Activated T-helper 17 cell treated with anti-CD3 and anti-CD28 coated beads, Interleukin-2, amount 50 U/mL, for 72 hours (primary cell): ENCODE data around the gene TGFA. TPM values are rescaled to one million over a fixed set of nuclear protein-coding genes. Genes with fewer than 3 reads are reported as not detected.

Experiments used
- ATAC-seq: fragments of 150-1000 bp; cut with Tn5 transposase; replicated peaks from 2 replicates; pipeline ENCODE4 v1.10.0; 2021; ENCODE audit warnings: mild to moderate bottlenecking, moderate library complexity
- H3K27ac Mint-ChIP-seq: one replicate; pipeline ENCODE4 v1.8.0; 2022; ENCODE audit warnings: mixed read lengths
- H3K27me3 Mint-ChIP-seq: one replicate; pipeline ENCODE4 v1.8.0; 2022; ENCODE audit warnings: mixed read lengths
- H3K36me3 Mint-ChIP-seq: one replicate; pipeline ENCODE4 v1.8.0; 2022; ENCODE audit warnings: low read depth, mild to moderate bottlenecking, mixed read lengths
- H3K4me1 Mint-ChIP-seq: one replicate; pipeline ENCODE4 v1.8.0; 2022; ENCODE audit warnings: mixed read lengths
- H3K4me3 Mint-ChIP-seq: one replicate; pipeline ENCODE4 v1.8.0; 2022; ENCODE audit warnings: mild to moderate bottlenecking, mixed read lengths
- H3K9me3 Mint-ChIP-seq: one replicate; pipeline ENCODE4 v1.8.0; 2022; ENCODE audit warnings: mixed read lengths
- total RNA-seq, 2 donors: library from RNA; stranded (reverse); gene quantifications; one replicate each; pipeline ENCODE4 v1.2.3, GENCODE V29; 2022

Gene TGFA
- total RNA-seq, 2 donors from 2014 or later = 0.26 to 0.69 TPM

DNA sequence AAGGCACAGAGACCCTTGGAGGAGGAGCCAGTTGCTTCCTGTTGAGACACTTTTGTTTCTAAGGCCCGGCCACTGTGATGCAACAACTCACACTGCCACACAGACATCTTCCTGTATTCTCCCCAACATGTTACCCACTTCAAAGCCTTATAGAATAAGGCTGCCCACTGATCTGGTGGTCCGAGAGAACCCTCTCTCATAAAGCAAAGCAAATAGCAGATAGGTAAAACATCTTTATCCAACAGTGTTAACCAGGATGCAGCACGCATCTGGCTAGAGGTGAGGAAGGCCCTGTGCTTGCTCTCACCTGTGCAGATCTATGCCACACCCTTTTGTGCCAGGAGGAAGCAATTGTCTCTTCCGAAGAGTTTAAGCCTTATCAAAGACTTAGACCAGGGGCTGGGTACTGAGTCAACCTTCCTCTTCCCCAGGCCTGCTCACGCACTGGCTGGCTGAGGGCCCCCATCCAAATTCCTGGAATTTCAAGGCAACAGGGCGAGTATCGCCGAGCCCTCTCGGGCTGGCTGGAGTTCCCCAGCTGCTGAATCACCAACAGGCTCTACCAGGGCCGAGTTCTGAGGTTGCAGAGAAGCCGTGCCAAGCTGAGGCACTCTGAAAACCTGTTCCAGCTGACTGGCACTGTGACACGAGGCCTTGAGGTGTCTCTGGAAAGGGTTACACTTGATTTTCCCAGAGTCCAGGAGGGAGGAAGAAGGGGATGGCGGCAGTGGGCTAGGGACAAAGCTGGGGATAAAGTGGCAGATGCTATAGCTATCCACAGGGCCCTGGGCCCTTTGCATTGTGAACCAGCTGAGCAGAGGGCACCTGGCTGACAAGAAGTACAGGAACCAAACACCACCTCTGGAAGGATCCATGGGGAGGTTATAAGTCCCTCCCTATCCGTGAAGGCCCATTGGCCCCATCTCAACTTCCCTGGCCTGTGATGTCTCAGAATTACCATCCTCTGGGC, 29.3 kb downstream of the TGFA start:
- Mint-ChIP-seq H3K9me3 (no peaks in the 10 kb centered on the region), H3K4me1 (peaks cover 11% of the 10 kb centered on the region), H3K27ac (peak overlapping the region; percentile 77), H3K4me3 (peak overlapping the region; percentile 46), H3K27me3 (peaks cover 2% of the 10 kb centered on the region), H3K36me3 (no peaks in the 10 kb centered on the region)
- peak; percentile 86 for ATAC-seq

GRCh38 chr2:70523672-70523995, 30.0 kb downstream of the TGFA start:
- Mint-ChIP-seq H3K27ac (peak overlapping the region; percentile 77), H3K27me3 (no peaks in the 10 kb centered on the region), H3K4me1 (peaks cover 11% of the 10 kb centered on the region), H3K36me3 (no peaks in the 10 kb centered on the region), H3K4me3 (peak overlapping the region; percentile 46), H3K9me3 (no peaks in the 10 kb centered on the region)
- ATAC-seq = no peak

GRCh38 chr2:70522627-70523026, 31.0 kb downstream of the TGFA start:
- no peaks in the 10 kb centered on the region for H3K36me3 Mint-ChIP-seq

GRCh38 chr2:70520825-70521224, 32.8 kb downstream of the TGFA start:
- Mint-ChIP-seq H3K36me3 (no peaks in the 10 kb centered on the region), H3K4me3 (no peak overlapping the region), H3K27me3 (no peaks in the 10 kb centered on the region), H3K4me1 (peaks cover 16% of the 10 kb centered on the region), H3K9me3 (no peaks in the 10 kb centered on the region), H3K27ac (no peak overlapping the region)
- ATAC-seq = no peak

More at GRCh38 chr2:70522627-70523026, 31.0 kb downstream of the TGFA start:
- Mint-ChIP-seq H3K4me1 (peaks cover 11% of the 10 kb centered on the region), H3K9me3 (no peaks in the 10 kb centered on the region), H3K27ac (no peak overlapping the region), H3K27me3 (no peaks in the 10 kb centered on the region), H3K4me3 (no peak overlapping the region)
- ATAC-seq = no peak

GRCh38 chr2:70519453-70519852, 34.2 kb downstream of the TGFA start:
- Mint-ChIP-seq H3K4me3 (no peak overlapping the region), H3K36me3 (no peaks in the 10 kb centered on the region), H3K27me3 (no peaks in the 10 kb centered on the region), H3K27ac (no peak overlapping the region), H3K9me3 (no peaks in the 10 kb centered on the region), H3K4me1 (peaks cover 16% of the 10 kb centered on the region)
- ATAC-seq = no peak

DNA sequence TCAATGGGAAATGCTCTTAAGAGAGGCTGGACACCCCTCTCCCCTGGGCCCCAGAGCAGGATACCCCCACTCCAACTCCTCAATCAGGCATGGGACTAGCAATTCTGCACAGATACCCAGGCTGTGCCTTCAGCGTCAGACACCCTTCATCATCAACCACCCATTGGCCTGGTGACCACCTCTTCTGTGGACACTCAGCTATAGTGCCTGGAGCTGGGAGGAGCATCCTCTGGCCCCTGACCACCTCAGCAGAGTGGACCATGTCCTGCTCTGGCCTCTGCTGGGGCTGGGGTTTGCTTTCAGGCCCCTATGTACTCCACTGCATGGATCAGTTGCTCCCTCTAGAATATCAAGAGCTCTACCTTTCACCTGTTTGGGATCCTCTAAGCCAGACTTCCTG, 35.1 kb downstream of the TGFA start:
- Mint-ChIP-seq H3K4me3 (no peak overlapping the region), H3K27me3 (no peaks in the 10 kb centered on the region), H3K4me1 (peaks cover 8% of the 10 kb centered on the region), H3K27ac (no peak overlapping the region), H3K9me3 (no peaks in the 10 kb centered on the region), H3K36me3 (no peaks in the 10 kb centered on the region)
- no peak for ATAC-seq

GRCh38 chr2:70517804-70518203, 35.8 kb downstream of the TGFA start:
- no peak for ATAC-seq
- H3K9me3 Mint-ChIP-seq = no peaks in the 10 kb centered on the region
- peaks cover 5% of the 10 kb centered on the region for H3K4me1 Mint-ChIP-seq

GRCh38 chr2:70516596-70516995, 37.0 kb downstream of the TGFA start:
- H3K27ac Mint-ChIP-seq = peak overlapping the region; percentile 41
- peak; percentile 89 for ATAC-seq
- no peaks in the 10 kb centered on the region for H3K9me3 Mint-ChIP-seq
- H3K4me1 Mint-ChIP-seq = peaks cover 5% of the 10 kb centered on the region
- no peaks in the 10 kb centered on the region for H3K27me3 Mint-ChIP-seq
- H3K4me3 Mint-ChIP-seq = no peak overlapping the region
- H3K36me3 Mint-ChIP-seq = no peaks in the 10 kb centered on the region

More at GRCh38 chr2:70517804-70518203, 35.8 kb downstream of the TGFA start:
- no peaks in the 10 kb centered on the region for H3K27me3 Mint-ChIP-seq
- no peak overlapping the region for H3K27ac Mint-ChIP-seq
- H3K36me3 Mint-ChIP-seq = no peaks in the 10 kb centered on the region
- H3K4me3 Mint-ChIP-seq = no peak overlapping the region

- H3K27ac Mint-ChIP-seq = no peak overlapping the region
- H3K36me3 Mint-ChIP-seq = no peaks in the 10 kb centered on the region
- H3K9me3 Mint-ChIP-seq = no peaks in the 10 kb centered on the region
- H3K27me3 Mint-ChIP-seq = no peaks in the 10 kb centered on the region
- ATAC-seq = no peak
- peaks cover 5% of the 10 kb centered on the region for H3K4me1 Mint-ChIP-seq
- no peak overlapping the region for H3K4me3 Mint-ChIP-seq
Observed at GRCh38 chr2:70515938-70516337, 37.7 kb downstream of the TGFA start.

DNA sequence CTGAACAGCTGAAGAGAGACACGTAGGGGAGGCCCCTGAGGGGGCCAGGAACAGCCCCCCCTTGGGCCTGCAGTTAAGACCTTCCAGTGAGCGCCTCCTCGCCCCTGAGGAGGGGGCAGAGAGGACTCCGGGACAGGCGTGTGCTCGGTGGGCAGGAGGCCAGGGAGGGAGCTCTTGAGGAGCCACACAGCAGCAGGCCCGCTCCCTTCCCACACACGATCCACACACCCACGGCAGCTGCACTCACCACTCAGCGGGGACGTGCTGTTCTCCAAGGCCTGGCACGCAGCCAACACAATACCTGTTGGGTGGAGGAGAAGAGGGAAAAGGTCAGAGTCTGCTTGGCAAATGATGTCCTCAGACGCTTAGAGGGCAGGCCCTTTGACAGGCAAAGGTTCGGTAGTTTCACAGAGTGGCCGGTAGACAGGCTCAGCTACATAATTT, 39.0 kb downstream of the TGFA start:
- H3K4me3 Mint-ChIP-seq = no peak overlapping the region
- H3K27ac Mint-ChIP-seq = no peak overlapping the region
- H3K27me3 Mint-ChIP-seq = no peaks in the 10 kb centered on the region
- H3K9me3 Mint-ChIP-seq = no peaks in the 10 kb centered on the region
- no peak for ATAC-seq
- H3K36me3 Mint-ChIP-seq = no peaks in the 10 kb centered on the region
- H3K4me1 Mint-ChIP-seq = peaks cover 5% of the 10 kb centered on the region

- Mint-ChIP-seq H3K36me3 (no peaks in the 10 kb centered on the region), H3K27ac (no peak overlapping the region), H3K4me3 (no peak overlapping the region), H3K27me3 (no peaks in the 10 kb centered on the region), H3K9me3 (no peaks in the 10 kb centered on the region), H3K4me1 (peaks cover 5% of the 10 kb centered on the region)
- ATAC-seq = no peak
Observed at GRCh38 chr2:70513738-70514137, 39.9 kb downstream of the TGFA start.

GRCh38 chr2:70511971-70512729, 41.5 kb downstream of the TGFA start:
- Mint-ChIP-seq H3K27ac (no peak overlapping the region), H3K27me3 (no peaks in the 10 kb centered on the region), H3K9me3 (no peaks in the 10 kb centered on the region), H3K4me3 (no peak overlapping the region), H3K36me3 (no peaks in the 10 kb centered on the region), H3K4me1 (peaks cover 5% of the 10 kb centered on the region)
- no peak for ATAC-seq

DNA sequence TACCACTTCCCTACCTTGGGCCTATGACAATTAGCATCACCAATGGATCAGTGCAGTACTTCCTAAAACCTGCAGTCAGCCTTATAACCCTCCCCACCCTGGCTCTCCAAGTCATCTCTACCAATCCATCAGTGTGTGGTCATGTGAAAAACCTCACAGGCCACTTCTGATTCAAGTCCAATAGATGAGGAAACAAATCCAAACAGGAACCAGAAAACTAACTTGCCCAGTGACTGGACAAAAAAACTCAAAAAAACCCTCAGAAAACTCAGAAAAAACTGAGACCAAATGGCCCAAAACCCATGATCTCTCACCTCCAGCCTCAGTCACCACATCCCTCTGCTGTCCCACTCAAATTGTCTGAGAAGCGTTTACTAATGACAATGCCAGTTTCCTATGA, 43.3 kb downstream of the TGFA start:
- no peaks in the 10 kb centered on the region for H3K27me3 Mint-ChIP-seq
- no peak overlapping the region for H3K27ac Mint-ChIP-seq
- H3K9me3 Mint-ChIP-seq = no peaks in the 10 kb centered on the region
- no peaks in the 10 kb centered on the region for H3K36me3 Mint-ChIP-seq
- H3K4me3 Mint-ChIP-seq = no peak overlapping the region
- no peak for ATAC-seq
- H3K4me1 Mint-ChIP-seq = no peaks in the 10 kb centered on the region

- ATAC-seq = no peak
- no peak overlapping the region for H3K27ac Mint-ChIP-seq
- H3K36me3 Mint-ChIP-seq = no peaks in the 10 kb centered on the region
- no peaks in the 10 kb centered on the region for H3K4me1 Mint-ChIP-seq
- H3K4me3 Mint-ChIP-seq = no peak overlapping the region
- no peaks in the 10 kb centered on the region for H3K27me3 Mint-ChIP-seq
- H3K9me3 Mint-ChIP-seq = no peaks in the 10 kb centered on the region
Observed at GRCh38 chr2:70509565-70509964, 44.1 kb downstream of the TGFA start.
